OCI-LY1 (cell line): ENCODE data around the gene SPOCK1.

Source experiments
- H2AFZ ChIP-seq: fragments of 200-600 bp; sonication (generic), shearing (Covaris generic); 2 replicates; pipeline ENCODE4 v1.6.0; 2014; ENCODE audit warnings: antibody characterized with exemption, mild to moderate bottlenecking, low read length
- H3F3A ChIP-seq: fragments of 200-600 bp; sonication (generic), shearing (Covaris generic); 2 replicates; pipeline ENCODE4 v1.6.0; 2014; ENCODE audit warnings: mild to moderate bottlenecking, antibody characterized with exemption, low read length, moderate library complexity; ENCODE audit not compliant: insufficient read depth
- H3K27ac ChIP-seq: fragments of 200-600 bp; sonication (generic); 2 replicates; pipeline ENCODE4 v1.5.1; 2014; ENCODE audit warnings: low read length, mixed run types, mild to moderate bottlenecking, low read depth; ENCODE audit not compliant: poor library complexity, severe bottlenecking
- H3K27me3 ChIP-seq: fragments of 200-600 bp; sonication (generic); 2 replicates; pipeline ENCODE4 v1.6.0; 2014; ENCODE audit warnings: antibody characterized with exemption, mild to moderate bottlenecking, low read length, moderate library complexity; ENCODE audit not compliant: insufficient read depth
- H3K36me3 ChIP-seq: fragments of 200-600 bp; sonication (generic); 2 replicates; pipeline ENCODE4 v1.6.1; 2014; ENCODE audit warnings: mild to moderate bottlenecking, antibody characterized with exemption, low read length, moderate library complexity, mixed read lengths; ENCODE audit not compliant: insufficient read depth
- H3K4me1 ChIP-seq: fragments of 200-600 bp; sonication (generic); 2 replicates; pipeline ENCODE4 v1.5.1; 2014; ENCODE audit warnings: mild to moderate bottlenecking, low read length, moderate library complexity; ENCODE audit not compliant: insufficient read depth, severe bottlenecking
- H3K4me2 ChIP-seq: fragments of 200-600 bp; sonication (generic), shearing (Covaris generic); 2 replicates; pipeline ENCODE4 v1.6.1; 2014; ENCODE audit warnings: low read length
- H3K4me3 ChIP-seq: fragments of 200-600 bp; sonication (generic); 2 replicates; pipeline ENCODE4 v1.5.1; 2014; ENCODE audit warnings: low read length, low read depth, mild to moderate bottlenecking, mixed read lengths; ENCODE audit not compliant: poor library complexity, severe bottlenecking
- H3K79me2 ChIP-seq: fragments of 200-600 bp; shearing (Covaris generic); 2 replicates; pipeline ENCODE4 v1.6.1; 2016; ENCODE audit warnings: mixed run types, low read length, mixed read lengths; ENCODE audit not compliant: insufficient read depth
- H3K9ac ChIP-seq: fragments of 200-600 bp; sonication (generic), shearing (Covaris generic); 2 replicates; pipeline ENCODE4 v1.6.1; 2014; ENCODE audit warnings: mild to moderate bottlenecking, low read length, mixed read lengths
- H3K9me2 ChIP-seq: fragments of 200-600 bp; sonication (generic), shearing (Covaris generic); 2 replicates; pipeline ENCODE4 v1.6.1; 2014; ENCODE audit warnings: low read depth, mild to moderate bottlenecking, low read length, mixed read lengths
- H3K9me3 ChIP-seq: fragments of 200-600 bp; shearing (Covaris generic); 2 replicates; pipeline ENCODE4 v1.6.1; 2014; ENCODE audit warnings: low read length, mixed read lengths
- H4K20me1 ChIP-seq: fragments of 200-600 bp; sonication (generic), shearing (Covaris generic); 2 replicates; pipeline ENCODE4 v1.6.0; 2016; ENCODE audit warnings: mild to moderate bottlenecking, low read length; ENCODE audit not compliant: insufficient read depth
- CTCF ChIP-seq: fragments of 200-600 bp; sonication (generic), shearing (Covaris generic); IDR thresholded peaks from 2 replicates; pipeline ENCODE4 v1.5.1; 2017; ENCODE audit warnings: mild to moderate bottlenecking, antibody characterized with exemption, low read length, moderate library complexity, mixed read lengths
- EZH2 ChIP-seq: fragments of 200-600 bp; sonication (generic), shearing (Covaris generic); IDR thresholded peaks from 2 replicates; pipeline ENCODE4 v1.8.0; 2017; ENCODE audit warnings: borderline replicate concordance, mixed run types, mild to moderate bottlenecking, antibody characterized with exemption, low read length, moderate library complexity, mixed read lengths

The SPOCK1 gene

GRCh38 chr5:137069358-137069757, 429.8 kb downstream of the SPOCK1 start:
- H3K4me3 ChIP-seq = no peak overlapping the region
- no peaks in the 10 kb centered on the region for H3K9me2 ChIP-seq
- peaks cover 83% of the 10 kb centered on the region for H3K4me1 ChIP-seq
- H4K20me1 ChIP-seq = no peaks in the 10 kb centered on the region
- no peaks in the 10 kb centered on the region for H3K27me3 ChIP-seq
- H3K9ac ChIP-seq = no peak overlapping the region
- peaks cover 13% of the 10 kb centered on the region; the same call in 1 of the 2 replicates for H3F3A ChIP-seq
- H3K79me2 ChIP-seq = no peaks in the 10 kb centered on the region
- TF ChIP-seq EZH2 (no peak), CTCF (no peak)
- H3K27ac ChIP-seq = peak overlapping the region; percentile 100
- H3K9me3 ChIP-seq = no peaks in the 10 kb centered on the region
- no peak overlapping the region for H3K4me2 ChIP-seq
- no peaks in the 10 kb centered on the region for H3K36me3 ChIP-seq
- H2AFZ ChIP-seq = no peak overlapping the region

GRCh38 chr5:137061382-137061781, 437.7 kb downstream of the SPOCK1 start:
- Histone ChIP-seq H3K9ac (no peak overlapping the region), H4K20me1 (no peaks in the 10 kb centered on the region), H3K36me3 (no peaks in the 10 kb centered on the region), H3K4me1 (peaks cover 48% of the 10 kb centered on the region), H3K9me3 (no peaks in the 10 kb centered on the region), H3K27ac (peak overlapping the region; percentile 53), H2AFZ (peak overlapping the region; percentile 31; the same call in 1 of the 2 replicates), H3F3A (no peaks in the 10 kb centered on the region), H3K9me2 (no peaks in the 10 kb centered on the region), H3K79me2 (no peaks in the 10 kb centered on the region), H3K27me3 (no peaks in the 10 kb centered on the region), H3K4me3 (no peak overlapping the region), H3K4me2 (peak overlapping the region; percentile 31; the same call in 1 of the 2 replicates)
- TF ChIP-seq CTCF (no peak), EZH2 (no peak)

- Histone ChIP-seq H3K9me3 (no peaks in the 10 kb centered on the region), H3K36me3 (no peaks in the 10 kb centered on the region), H4K20me1 (no peaks in the 10 kb centered on the region), H3K4me1 (peaks cover 52% of the 10 kb centered on the region), H3K9ac (no peak overlapping the region), H3F3A (no peaks in the 10 kb centered on the region), H3K79me2 (no peaks in the 10 kb centered on the region), H3K27ac (no peak overlapping the region), H3K9me2 (no peaks in the 10 kb centered on the region), H2AFZ (no peak overlapping the region), H3K27me3 (no peaks in the 10 kb centered on the region), H3K4me3 (no peak overlapping the region), H3K4me2 (no peak overlapping the region)
- no peak for TF ChIP-seq CTCF
- TF ChIP-seq EZH2 = no peak
These were observed 441.0 kb downstream of the SPOCK1 start for GRCh38 chr5:137058089-137058488.
